SK-N-MC (cell line): ENCODE data around the gene CDH23.

Experiments used
- EZH2 ChIP-seq: fragments of 200-600 bp; sonication (generic); IDR thresholded peaks from one replicate; pipeline ENCODE4 v1.6.1; 2017; ENCODE audit warnings: antibody characterized with exemption
- FOXP2 ChIP-seq: optimal IDR thresholded peaks from 2 replicates; pipeline ENCODE3; 2011; ENCODE audit warnings: mild to moderate bottlenecking, moderate library complexity; ENCODE audit not compliant: insufficient read depth; ENCODE audit errors: extremely low read length, control extremely low read depth
- POLR2AphosphoS5 ChIP-seq: IDR thresholded peaks from 2 replicates; pipeline ENCODE4 v1.6.1; 2012; ENCODE audit warnings: mild to moderate bottlenecking, low read depth, low read length, borderline replicate concordance

DNA sequence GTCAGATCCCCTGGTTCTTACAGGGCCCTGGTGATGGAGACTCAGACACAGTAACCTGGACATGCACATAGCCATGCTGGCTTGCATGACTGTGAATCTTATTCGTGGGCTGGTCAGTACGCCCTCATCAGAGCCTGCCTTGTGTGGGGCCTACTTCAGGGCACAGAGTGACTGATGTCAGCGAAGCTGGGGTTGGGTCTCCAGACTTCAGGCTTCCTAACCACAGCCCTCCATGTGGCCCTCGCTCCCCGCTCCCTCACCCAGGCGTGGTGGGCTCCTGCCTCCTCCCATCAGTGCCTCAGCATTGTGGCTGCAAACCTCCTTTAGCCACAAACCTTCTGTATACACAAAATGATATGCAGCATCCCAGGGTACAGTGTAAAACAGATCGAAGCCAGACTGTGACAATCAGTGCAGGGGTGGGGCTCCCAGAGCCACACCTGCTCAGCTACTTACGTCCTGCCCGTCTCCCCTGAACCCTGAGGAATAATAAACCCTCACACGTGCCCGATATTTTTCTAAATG is 329.9 kb downstream of the CDH23 start:
- no peak for TF ChIP-seq POLR2AphosphoS5
- no peak for TF ChIP-seq EZH2
- no peak for TF ChIP-seq FOXP2
